Activated T-helper 1 cell treated with Interleukin-2 at 50 U/mL for 16 hours (primary cell): Measurements from ENCODE around the gene PLVAP.

Source experiments
- DNase-seq: peaks from one replicate; pipeline ENCODE4 v3.0.0-alpha.2; 2020; ENCODE audit warnings: low read depth

PLVAP gene

DNA sequence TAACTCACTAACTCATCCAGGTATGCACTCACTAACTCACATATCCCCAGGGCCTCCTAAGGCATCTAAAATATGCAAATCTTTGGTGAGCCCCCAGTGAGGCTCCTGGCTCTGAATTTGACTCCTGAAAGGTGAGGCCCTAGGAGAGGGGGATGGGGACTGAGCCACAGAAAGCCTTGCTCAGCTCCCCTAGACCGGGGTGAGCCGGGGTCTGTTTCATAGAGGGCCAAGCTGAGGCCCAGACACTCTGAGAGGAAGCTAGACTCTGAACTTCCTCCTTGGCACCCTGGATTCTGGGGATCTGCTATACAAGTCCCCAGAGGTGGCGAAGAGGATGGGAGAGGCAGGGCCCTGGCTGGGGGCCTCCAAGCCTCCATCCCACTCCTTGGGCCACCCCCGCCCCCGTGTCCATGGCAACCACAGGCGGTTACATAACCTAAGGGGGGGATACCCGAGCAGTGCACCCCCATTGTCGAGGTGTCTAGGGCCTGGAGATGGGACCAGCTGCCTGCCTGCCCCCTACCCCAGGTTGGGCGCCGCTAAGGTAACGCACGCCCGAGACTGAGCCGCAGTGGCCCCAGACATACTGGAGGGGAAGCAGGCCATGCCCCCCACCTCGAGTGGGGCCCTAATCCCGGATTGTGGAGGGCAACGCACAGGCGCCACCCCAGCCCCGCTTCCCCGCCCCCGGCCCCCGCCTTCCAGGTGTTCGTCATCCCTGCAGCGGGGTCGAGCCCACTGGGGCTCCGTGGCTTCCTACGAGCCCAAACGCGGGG, 74.6 kb downstream of the PLVAP start:
- DNase-seq = peak; percentile 17
